Right lobe of liver (tissue), 4 donors: ENCODE data around the gene MRPL52.

Source experiments
- POLR2A ChIP-seq: fragments of 450-650 bp; IDR thresholded peaks from one replicate; pipeline ENCODE4 v1.6.1; 2017; ENCODE audit warnings: antibody characterized with exemption, mild to moderate bottlenecking
- TF ChIP-seq, protein P1 (sequence below), 4 donors: fragments of 200-600 bp in 3 of 4; fragments of 450-650 bp in 1 of 4; IDR thresholded peaks; one replicate each; pipeline versions ENCODE4 v1.5.1 to v1.8.0; 2016 to 2022; ENCODE audit warnings: antibody characterized with exemption in 4 of 4, mild to moderate bottlenecking in 2 of 4
- donor health status: DM: no; HTN: no; CAD: no.
- donor health status: DM: no; HTN: no; CAD: no.
- donor health status: DM: no; HTN: yes; CAD: no.

- TF ChIP-seq POLR2A: peak; percentile 25
- TF ChIP-seq, protein P1, sequence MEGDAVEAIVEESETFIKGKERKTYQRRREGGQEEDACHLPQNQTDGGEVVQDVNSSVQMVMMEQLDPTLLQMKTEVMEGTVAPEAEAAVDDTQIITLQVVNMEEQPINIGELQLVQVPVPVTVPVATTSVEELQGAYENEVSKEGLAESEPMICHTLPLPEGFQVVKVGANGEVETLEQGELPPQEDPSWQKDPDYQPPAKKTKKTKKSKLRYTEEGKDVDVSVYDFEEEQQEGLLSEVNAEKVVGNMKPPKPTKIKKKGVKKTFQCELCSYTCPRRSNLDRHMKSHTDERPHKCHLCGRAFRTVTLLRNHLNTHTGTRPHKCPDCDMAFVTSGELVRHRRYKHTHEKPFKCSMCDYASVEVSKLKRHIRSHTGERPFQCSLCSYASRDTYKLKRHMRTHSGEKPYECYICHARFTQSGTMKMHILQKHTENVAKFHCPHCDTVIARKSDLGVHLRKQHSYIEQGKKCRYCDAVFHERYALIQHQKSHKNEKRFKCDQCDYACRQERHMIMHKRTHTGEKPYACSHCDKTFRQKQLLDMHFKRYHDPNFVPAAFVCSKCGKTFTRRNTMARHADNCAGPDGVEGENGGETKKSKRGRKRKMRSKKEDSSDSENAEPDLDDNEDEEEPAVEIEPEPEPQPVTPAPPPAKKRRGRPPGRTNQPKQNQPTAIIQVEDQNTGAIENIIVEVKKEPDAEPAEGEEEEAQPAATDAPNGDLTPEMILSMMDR (IDR thresholded peaks at IDR 0.05): peak in 2 of 4 donors; percentile 9 to 19
Measured at GRCh38 chr14:22836301-22837113, 6.8 kb downstream of the MRPL52 start, which contains the start of gene MMP14.
